SU-DHL-6 (cell line): ENCODE results near the gene CCDC138.

Experiments used
- H2AFZ ChIP-seq: fragments of 200-600 bp; sonication (generic); 2 replicates; pipeline ENCODE4 v1.6.1; 2014; ENCODE audit warnings: low read depth, mild to moderate bottlenecking, moderate library complexity, mixed read lengths, antibody characterized with exemption, low read length; ENCODE audit not compliant: severe bottlenecking
- H3F3A ChIP-seq: fragments of 200-600 bp; shearing (Covaris generic); 2 replicates; pipeline ENCODE4 v1.6.0; 2016; ENCODE audit warnings: antibody characterized with exemption, mild to moderate bottlenecking; ENCODE audit not compliant: insufficient read depth
- H3K27ac ChIP-seq: fragments of 200-600 bp; sonication (generic); 2 replicates; pipeline ENCODE4 v1.5.1; 2016; ENCODE audit warnings: low read depth, mild to moderate bottlenecking, low read length, moderate library complexity, mixed read lengths
- H3K27me3 ChIP-seq: fragments of 200-600 bp; sonication (generic), shearing (Covaris generic); 2 replicates; pipeline ENCODE4 v1.6.0; 2014; ENCODE audit warnings: mild to moderate bottlenecking, low read length
- H3K36me3 ChIP-seq: fragments of 200-600 bp; sonication (generic); 2 replicates; pipeline ENCODE4 v1.6.1; 2014; ENCODE audit warnings: mild to moderate bottlenecking, low read length, mixed read lengths
- H3K4me2 ChIP-seq: fragments of 300-600, 200-600 bp; shearing (Covaris generic), sonication (generic); 2 replicates; pipeline ENCODE4 v1.6.0; 2014; ENCODE audit warnings: low read length, low read depth, mild to moderate bottlenecking; ENCODE audit not compliant: poor library complexity, severe bottlenecking
- H3K4me3 ChIP-seq: fragments of 200-600 bp; sonication (generic); 2 replicates; pipeline ENCODE4 v1.5.1; 2014; ENCODE audit warnings: antibody characterized with exemption, low read length, mild to moderate bottlenecking, mixed read lengths; ENCODE audit not compliant: insufficient read depth, poor library complexity, severe bottlenecking
- H3K79me2 ChIP-seq: fragments of 200-600 bp; sonication (generic); 2 replicates; pipeline ENCODE4 v1.6.1; 2014; ENCODE audit warnings: mild to moderate bottlenecking, low read length, moderate library complexity; ENCODE audit not compliant: insufficient read depth
- H3K9ac ChIP-seq: fragments of 200-600 bp; sonication (generic); 2 replicates; pipeline ENCODE4 v1.7.0; 2014; ENCODE audit warnings: mild to moderate bottlenecking, low read length
- H3K9me2 ChIP-seq: fragments of 200-600 bp; sonication (generic); replicated peaks from 2 replicates; pipeline ENCODE4 v1.6.1; 2014; ENCODE audit warnings: low read length; ENCODE audit not compliant: insufficient read depth
- H3K9me3 ChIP-seq: fragments of 200-600 bp; sonication (generic); 2 replicates; pipeline ENCODE4 v1.6.1; 2014; ENCODE audit warnings: low read length, mixed read lengths; ENCODE audit not compliant: insufficient read depth
- H4K20me1 ChIP-seq: fragments of 200-600 bp; sonication (generic); 2 replicates; pipeline ENCODE4 v1.6.1; 2014; ENCODE audit warnings: low read depth, mild to moderate bottlenecking, antibody characterized with exemption, low read length, moderate library complexity, mixed read lengths
- EZH2phosphoT487 ChIP-seq: fragments of 200-600 bp; sonication (generic), shearing (Covaris generic); conservative IDR thresholded peaks from 2 replicates; pipeline ENCODE4 v1.6.1; 2018; ENCODE audit warnings: mild to moderate bottlenecking, antibody characterized with exemption, low read length, moderate library complexity, mixed read lengths
- TF ChIP-seq, protein P1 (sequence below): fragments of 200-600 bp; sonication (generic); IDR thresholded peaks from one replicate; pipeline ENCODE4 v1.5.1; 2017; ENCODE audit warnings: antibody characterized with exemption, mild to moderate bottlenecking, low read length, moderate library complexity; ENCODE audit not compliant: insufficient read depth, poor library complexity, severe bottlenecking

The CCDC138 gene

DNA sequence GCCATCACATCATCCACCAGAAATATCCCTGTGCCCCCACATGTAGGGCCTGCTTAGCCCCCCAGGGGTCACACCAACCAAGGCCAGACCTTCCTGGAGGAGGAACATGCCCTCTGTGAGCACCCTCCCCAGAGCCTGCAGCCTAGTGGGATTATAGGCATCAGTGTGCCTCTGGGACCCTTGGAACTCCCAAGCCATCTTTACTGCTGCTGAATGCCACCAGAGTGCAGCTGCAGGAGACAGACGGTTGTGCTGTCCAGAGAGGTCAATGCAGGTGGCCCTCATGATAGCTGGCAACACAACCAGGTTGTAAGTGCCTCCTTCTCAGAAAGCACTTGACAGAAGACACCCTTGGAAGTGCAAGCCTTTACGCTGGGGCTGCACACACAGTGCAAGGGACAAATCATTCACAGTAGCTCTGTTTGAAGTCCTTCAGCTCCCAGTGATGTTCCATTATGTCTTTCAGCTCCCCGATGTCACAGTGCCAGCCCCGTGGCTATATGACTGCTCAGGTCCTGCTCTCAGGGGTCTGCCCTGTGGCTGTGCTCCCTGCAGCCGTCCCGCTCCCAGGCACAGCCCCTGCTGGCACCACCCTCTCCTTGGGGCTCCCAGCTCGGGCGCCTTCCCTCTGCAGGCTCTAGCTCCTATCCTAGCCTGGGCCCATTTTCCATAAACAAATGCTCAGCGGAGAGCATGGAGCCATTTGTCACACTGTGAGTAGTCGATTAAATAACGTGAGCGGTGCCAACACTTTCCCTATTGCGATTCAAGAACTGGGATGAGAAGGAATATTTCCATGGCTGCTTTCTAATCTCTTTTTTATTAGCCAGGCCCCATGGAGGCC lies 137.4 kb downstream of the CCDC138 start:
- H3K27ac ChIP-seq, result no peak overlapping the region
- TF ChIP-seq, protein P1, sequence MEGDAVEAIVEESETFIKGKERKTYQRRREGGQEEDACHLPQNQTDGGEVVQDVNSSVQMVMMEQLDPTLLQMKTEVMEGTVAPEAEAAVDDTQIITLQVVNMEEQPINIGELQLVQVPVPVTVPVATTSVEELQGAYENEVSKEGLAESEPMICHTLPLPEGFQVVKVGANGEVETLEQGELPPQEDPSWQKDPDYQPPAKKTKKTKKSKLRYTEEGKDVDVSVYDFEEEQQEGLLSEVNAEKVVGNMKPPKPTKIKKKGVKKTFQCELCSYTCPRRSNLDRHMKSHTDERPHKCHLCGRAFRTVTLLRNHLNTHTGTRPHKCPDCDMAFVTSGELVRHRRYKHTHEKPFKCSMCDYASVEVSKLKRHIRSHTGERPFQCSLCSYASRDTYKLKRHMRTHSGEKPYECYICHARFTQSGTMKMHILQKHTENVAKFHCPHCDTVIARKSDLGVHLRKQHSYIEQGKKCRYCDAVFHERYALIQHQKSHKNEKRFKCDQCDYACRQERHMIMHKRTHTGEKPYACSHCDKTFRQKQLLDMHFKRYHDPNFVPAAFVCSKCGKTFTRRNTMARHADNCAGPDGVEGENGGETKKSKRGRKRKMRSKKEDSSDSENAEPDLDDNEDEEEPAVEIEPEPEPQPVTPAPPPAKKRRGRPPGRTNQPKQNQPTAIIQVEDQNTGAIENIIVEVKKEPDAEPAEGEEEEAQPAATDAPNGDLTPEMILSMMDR, result no peak
- TF ChIP-seq EZH2phosphoT487, result no peak
- no peaks in the 10 kb centered on the region for H3K36me3 ChIP-seq
- no peak overlapping the region for H3K4me2 ChIP-seq
- no peak overlapping the region for H3K4me3 ChIP-seq
- H3K79me2 ChIP-seq, result no peaks in the 10 kb centered on the region
- no peaks in the 10 kb centered on the region for H3F3A ChIP-seq
- H3K27me3 ChIP-seq, result no peaks in the 10 kb centered on the region
- no peak overlapping the region for H3K9ac ChIP-seq
- no peaks in the 10 kb centered on the region for H4K20me1 ChIP-seq
- no peaks in the 10 kb centered on the region for H3K9me2 ChIP-seq
- no peak overlapping the region for H2AFZ ChIP-seq
- no peaks in the 10 kb centered on the region for H3K9me3 ChIP-seq

DNA sequence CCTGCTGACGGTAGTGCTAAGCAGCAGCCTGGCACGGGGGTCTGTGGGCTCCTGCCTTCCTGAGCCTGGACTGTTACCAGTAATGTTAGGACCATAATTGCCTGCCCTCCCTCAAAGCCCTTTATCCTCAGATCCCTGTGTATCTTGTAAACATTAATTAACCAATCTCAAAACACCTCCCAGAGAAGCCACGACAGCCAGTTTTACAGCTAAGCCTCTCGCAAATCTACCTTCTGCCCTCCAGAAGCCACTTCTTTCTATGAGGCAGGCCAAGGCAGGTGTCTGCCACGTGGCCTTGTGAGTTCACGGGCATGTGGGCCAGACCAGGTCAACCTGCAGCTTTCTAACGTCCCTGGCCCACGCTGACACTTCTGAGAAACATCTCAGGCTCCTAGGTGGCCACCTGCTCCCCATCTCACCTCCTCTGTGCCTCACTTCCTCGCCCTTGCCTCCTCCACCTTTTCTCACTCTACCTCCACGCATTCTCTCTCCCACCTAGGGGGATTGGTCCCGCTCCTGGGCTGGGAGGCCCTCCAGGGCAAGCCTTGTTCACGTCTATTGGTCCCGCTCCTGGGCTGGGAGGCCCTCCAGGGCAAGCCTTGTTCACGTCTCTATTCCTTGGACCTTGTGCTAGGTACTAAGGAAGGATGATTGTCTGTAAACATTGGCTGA lies 138.1 kb downstream of the CCDC138 start:
- Histone ChIP-seq H4K20me1 (no peaks in the 10 kb centered on the region), H3F3A (no peaks in the 10 kb centered on the region), H2AFZ (no peak overlapping the region), H3K27ac (no peak overlapping the region), H3K9me3 (no peaks in the 10 kb centered on the region), H3K27me3 (no peaks in the 10 kb centered on the region), H3K79me2 (no peaks in the 10 kb centered on the region), H3K4me2 (no peak overlapping the region), H3K9me2 (no peaks in the 10 kb centered on the region), H3K9ac (no peak overlapping the region), H3K36me3 (no peaks in the 10 kb centered on the region), H3K4me3 (no peak overlapping the region)
- TF ChIP-seq, protein P1, result no peak
- no peak for TF ChIP-seq EZH2phosphoT487

GRCh38 chr2:108925286-108925685 lies 138.7 kb downstream of the CCDC138 start:
- no peaks in the 10 kb centered on the region for H3K36me3 ChIP-seq
- TF ChIP-seq, protein P1, result no peak
- TF ChIP-seq EZH2phosphoT487, result no peak
- H3K4me2 ChIP-seq, result no peak overlapping the region
- no peaks in the 10 kb centered on the region for H3K9me2 ChIP-seq
- H3F3A ChIP-seq, result no peaks in the 10 kb centered on the region
- H3K9me3 ChIP-seq, result no peaks in the 10 kb centered on the region
- no peaks in the 10 kb centered on the region for H3K27me3 ChIP-seq
- no peaks in the 10 kb centered on the region for H3K79me2 ChIP-seq
- H3K4me3 ChIP-seq, result no peak overlapping the region
- H3K27ac ChIP-seq, result no peak overlapping the region
- H2AFZ ChIP-seq, result no peak overlapping the region
- H4K20me1 ChIP-seq, result no peaks in the 10 kb centered on the region
- no peak overlapping the region for H3K9ac ChIP-seq
